GM19452 (cell line): ENCODE measurements around the gene DSC2.
"Not testable (repeated sequence)": the region's sequence is repeated elsewhere in the genome, so short reads cannot be mapped to it uniquely, and the experiment has no call there.

Source experiments
- ATAC-seq: cut with Tn5 transposase; IDR thresholded peaks from one replicate; pipeline ENCODE4 v1.9.1; 2021; ENCODE audit not compliant: unreplicated experiment

The DSC2 gene

GRCh38 chr18:31102025-31102684 lies at the start of gene DSC2:
Gene DSC2, minus strand, starts transcription at chr18:31102421. Its CDS starts 450 bp downstream, at chr18:31101971.
- ATAC-seq, result no peak

GRCh38 chr18:31149351-31149750 lies 47.1 kb upstream of the DSC2 start:
- no peak for ATAC-seq

- ATAC-seq, result no peak
These were observed 46.4 kb upstream of the DSC2 start for GRCh38 chr18:31148600-31148999.

GRCh38 chr18:31146809-31147208 lies 44.6 kb upstream of the DSC2 start:
- ATAC-seq, result no peak

DNA sequence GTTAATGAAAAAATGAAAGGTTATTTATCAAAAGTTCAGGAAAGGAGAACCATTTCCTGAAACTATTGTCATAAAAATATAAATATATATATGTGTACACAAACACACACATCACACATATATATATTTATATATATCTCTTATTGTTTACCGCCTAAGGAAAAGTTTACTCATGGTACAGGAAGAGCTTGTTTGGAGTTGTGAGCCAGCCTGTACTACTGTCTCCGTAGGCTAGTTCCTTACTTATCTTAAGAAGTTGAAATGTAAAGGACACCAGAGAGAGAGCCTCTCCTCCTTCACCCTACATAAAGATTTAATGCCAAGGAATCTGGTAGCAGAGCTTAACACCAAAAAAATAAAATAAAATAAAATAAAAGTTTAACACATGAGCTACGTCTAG lies 40.8 kb upstream of the DSC2 start:
- no peak for ATAC-seq

- ATAC-seq, result no peak
These were observed 36.5 kb upstream of the DSC2 start for GRCh38 chr18:31138709-31139108.

GRCh38 chr18:31134988-31135529 lies 32.8 kb upstream of the DSC2 start:
- ATAC-seq, result no peak

DNA sequence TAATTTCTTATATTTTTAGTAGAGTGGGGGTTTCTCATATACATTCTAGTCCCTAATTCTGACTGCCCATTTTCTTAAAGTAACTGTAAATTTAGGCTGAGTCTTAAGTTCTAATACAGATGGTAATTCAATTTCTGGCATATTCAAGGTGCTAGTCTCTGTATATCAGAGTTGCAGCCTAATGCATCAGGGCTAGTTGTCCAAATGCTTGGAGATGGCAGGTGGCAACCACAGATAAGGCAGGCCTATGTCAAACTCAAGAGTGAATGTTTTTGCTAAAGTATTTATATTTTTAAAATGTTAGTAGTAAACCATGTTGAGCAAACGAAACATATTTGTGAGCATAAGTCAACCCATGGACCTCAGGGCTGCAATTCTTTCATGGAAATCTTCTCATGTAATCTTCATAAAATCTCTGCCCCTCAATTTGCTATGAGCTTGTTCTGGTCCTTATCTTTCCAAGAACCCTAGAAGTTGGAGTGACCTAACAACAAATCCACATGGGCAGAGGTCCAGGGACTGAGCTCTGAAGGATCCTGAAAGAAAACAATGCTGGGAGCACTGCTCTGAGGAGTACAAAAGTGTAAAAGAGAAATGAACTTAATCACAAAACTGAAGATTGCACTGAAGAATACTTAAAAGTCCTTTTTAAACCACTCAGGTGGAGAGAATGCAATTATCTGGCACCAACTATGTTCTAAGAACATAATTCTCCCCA lies 27.3 kb upstream of the DSC2 start:
- no peak for ATAC-seq

DNA sequence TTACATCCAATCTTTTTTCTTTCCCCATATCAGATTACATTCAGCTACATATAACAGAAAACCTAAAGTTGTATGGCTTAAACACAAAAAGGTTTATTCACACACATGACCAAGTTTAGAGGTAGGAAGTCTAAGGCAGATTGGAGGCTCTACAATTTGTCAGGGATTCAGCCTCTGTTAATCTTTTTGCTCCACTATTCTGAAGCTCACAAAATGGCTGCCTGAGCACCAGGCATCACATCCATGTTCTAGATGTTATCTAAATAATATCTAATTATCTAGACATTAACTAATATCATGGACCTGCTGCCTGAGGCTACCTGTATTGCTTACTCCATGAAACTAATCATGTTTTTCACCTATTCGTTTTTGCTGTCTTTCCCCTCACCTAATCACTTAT lies 23.7 kb upstream of the DSC2 start:
- ATAC-seq, result no peak

GRCh38 chr18:31123125-31123524 lies 20.9 kb upstream of the DSC2 start:
- not testable (repeated sequence) for ATAC-seq

DNA sequence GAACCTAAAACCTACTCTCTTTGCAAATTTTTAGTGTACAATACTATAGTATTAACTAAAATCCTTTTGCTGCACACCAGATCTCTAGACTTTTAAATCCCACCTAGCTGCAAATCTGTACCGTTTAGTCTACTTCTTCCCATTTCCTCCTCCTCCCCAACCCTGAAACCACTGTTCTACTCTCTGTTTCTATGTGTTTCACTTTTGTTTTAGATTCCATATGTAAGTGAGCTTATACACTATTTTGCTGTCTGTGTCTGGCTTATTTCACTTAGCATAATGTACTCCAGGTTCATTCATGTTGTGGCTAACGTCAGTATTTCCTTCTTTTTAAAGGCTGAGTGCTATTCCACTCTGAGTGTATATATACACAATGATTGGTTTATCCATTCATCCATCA lies 18.4 kb upstream of the DSC2 start:
- no peak for ATAC-seq

DNA sequence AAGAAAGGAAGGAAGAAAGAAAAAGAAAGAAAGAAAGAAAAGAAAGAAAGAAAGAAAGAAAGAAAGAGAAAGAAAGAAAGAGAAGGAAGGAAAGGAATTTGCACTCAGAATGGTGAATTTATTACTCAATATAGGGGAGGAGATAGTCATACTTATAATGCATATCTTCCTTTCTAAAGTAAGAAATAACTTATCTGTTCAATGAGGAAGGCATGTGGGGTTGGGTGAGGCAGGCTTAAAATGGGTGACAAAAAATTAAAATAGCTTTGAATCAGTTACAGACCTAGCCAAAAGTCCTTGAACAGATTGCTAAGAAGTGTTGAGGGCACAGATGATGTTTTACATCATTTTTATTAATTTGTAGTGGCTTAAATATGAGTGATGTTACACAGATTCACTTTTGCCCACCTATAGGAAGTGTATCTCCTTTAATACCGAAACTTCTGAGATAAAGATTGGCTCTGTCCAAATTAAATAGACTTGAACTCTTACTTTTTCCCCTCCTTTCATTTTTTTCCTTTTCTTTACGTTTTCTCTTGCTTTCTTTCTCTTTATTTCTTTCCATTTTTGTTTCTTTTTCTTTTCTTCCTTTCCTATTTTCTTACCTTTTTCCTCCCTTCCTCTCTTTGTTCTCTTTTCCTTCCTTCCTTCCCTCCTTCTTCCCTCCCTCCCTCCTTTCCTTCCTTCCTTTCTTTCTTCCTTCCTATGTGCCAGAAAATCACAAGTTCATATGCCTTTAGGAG lies 14.8 kb upstream of the DSC2 start:
- ATAC-seq, result no peak

GRCh38 chr18:31112804-31113203 lies 10.6 kb upstream of the DSC2 start:
- ATAC-seq, result no peak

DNA sequence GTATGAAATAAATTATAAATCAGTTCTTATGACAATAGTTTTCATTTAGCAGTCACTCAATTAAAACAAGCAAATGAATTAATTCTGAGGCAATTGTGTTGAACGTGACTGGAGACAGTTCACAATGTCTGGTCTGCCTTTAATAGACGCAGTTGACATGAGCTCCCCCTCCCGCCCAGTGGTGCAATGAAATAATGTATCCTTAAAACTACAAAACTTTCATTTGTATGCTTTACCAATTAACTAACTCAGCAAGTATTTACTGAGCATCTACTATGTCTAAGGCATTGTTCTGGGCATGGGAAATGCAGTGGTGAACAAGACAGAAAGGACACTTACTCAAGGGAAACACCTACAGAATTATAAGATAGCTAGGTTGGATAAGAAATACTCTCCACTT lies 3.5 kb upstream of the DSC2 start:
- ATAC-seq, result no peak

DNA sequence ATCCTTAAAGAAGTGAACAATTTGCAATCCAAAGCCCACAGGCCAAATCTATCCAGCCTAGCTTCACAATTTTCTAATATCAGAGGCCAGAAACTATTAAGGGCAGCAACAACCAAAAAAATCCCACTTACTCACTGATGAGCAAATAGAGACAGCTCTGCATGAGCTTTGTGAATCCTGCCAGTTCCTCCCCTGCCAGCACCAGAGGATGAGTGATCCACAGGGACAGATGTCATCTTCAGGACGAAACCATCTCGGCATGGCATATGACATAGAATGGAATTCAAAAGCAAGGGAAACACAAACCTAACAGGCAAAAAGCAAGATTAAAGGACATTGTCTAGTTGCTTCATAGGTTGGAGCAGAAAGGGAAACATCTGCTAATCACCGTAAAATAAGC lies 2.2 kb upstream of the DSC2 start:
- no peak for ATAC-seq

DNA sequence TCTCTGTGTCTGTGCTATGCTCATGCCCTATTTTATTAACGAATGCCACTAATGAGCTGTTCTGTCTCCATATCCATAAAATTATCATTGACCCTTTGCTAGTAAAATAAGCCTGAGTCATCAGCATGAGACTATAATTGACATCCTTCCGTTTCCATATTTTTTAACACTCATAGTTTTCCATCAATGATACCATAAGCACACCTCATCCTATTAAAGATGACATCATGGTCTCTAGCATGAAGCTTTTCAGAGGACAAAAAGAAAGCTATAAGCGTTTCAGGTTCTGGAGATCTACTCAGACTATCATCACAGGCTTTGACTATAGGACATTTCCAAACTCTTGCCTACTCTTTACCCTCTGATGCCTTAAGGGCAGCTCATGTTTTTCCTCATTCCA lies 1.2 kb upstream of the DSC2 start:
- ATAC-seq, result no peak

GRCh38 chr18:31102941-31103340 lies 720 bp upstream of the DSC2 start:
- no peak for ATAC-seq

DNA sequence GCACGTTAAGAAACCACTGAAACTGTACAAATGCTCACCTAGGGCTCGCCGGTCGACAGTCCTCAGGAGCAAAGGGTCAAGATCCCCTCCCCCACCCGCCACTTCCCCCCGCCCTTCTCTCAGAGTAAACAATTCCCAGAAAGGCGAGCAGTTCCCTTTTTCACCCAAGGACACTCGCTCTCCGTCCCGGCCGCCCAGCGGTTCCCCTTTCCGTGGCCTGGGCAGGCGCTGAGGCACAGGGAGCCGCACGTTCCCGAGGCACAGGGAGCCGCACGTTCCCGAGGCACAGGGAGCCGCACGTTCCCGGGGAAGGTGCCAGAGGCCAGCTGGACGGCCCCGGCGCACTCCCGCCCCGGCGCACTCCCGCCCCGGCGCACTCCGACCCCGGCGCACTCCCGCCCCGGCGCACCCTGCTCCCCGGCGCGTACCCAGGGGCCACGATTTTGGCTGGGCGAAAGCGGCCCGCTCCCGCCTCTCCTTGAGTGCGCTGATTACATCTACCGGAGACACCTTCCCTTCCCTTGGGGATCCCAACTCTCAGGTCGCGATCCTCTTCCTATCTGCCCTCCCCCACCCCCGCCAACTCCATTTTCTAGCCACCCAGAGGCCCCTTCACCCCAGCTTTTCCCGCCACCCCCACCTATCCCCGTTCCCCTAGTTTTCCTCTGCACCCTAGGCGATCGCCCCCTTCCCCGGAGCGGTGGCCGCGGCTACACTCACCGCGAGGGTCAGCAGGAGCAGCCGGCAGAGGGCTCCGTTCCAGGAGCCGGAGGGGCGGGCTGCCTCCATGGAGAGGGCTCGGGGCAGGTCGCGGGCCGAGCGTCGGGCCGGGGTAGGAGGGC lies 817 bp downstream of the DSC2 start:
- no peak for ATAC-seq

- no peak for ATAC-seq
These were observed 1.6 kb downstream of the DSC2 start for GRCh38 chr18:31100436-31101182.
